GM18499 (cell line): Measurements from ENCODE around the gene NPAS2.

Experiments
- ATAC-seq: cut with Tn5 transposase; IDR thresholded peaks from one replicate; pipeline ENCODE4 v1.9.1; 2021; ENCODE audit warnings: moderate number of reproducible peaks; ENCODE audit not compliant: insufficient read depth, unreplicated experiment

NPAS2 gene

GRCh38 chr2:100879296-100879695 is 59.4 kb downstream of the NPAS2 start:
- ATAC-seq = no peak

- no peak for ATAC-seq
Measured at GRCh38 chr2:100880036-100880435, 60.1 kb downstream of the NPAS2 start.

- ATAC-seq = no peak
Measured at GRCh38 chr2:100880730-100881129, 60.8 kb downstream of the NPAS2 start.

- no peak for ATAC-seq
Measured at GRCh38 chr2:100882645-100883613, 63.0 kb downstream of the NPAS2 start.

GRCh38 chr2:100884145-100884621 is 64.2 kb downstream of the NPAS2 start:
- ATAC-seq = no peak

GRCh38 chr2:100886085-100886484 is 66.1 kb downstream of the NPAS2 start:
- ATAC-seq = no peak

GRCh38 chr2:100887039-100887578 is 67.2 kb downstream of the NPAS2 start:
- no peak for ATAC-seq

- ATAC-seq = no peak
Measured at GRCh38 chr2:100887713-100888495, 68.0 kb downstream of the NPAS2 start.

GRCh38 chr2:100888601-100889000 is 68.7 kb downstream of the NPAS2 start:
- no peak for ATAC-seq

GRCh38 chr2:100889286-100889685 is 69.3 kb downstream of the NPAS2 start:
- ATAC-seq = no peak

- no peak for ATAC-seq
Measured at GRCh38 chr2:100891906-100892642, 72.1 kb downstream of the NPAS2 start.

- ATAC-seq = no peak
Measured at GRCh38 chr2:100893392-100894104, 73.6 kb downstream of the NPAS2 start.

GRCh38 chr2:100894105-100894795 is 74.3 kb downstream of the NPAS2 start:
- no peak for ATAC-seq

GRCh38 chr2:100894796-100895156 is 74.8 kb downstream of the NPAS2 start:
- ATAC-seq = no peak

- ATAC-seq = no peak
Measured at GRCh38 chr2:100895402-100895801, 75.5 kb downstream of the NPAS2 start.

GRCh38 chr2:100895934-100896685 is 76.2 kb downstream of the NPAS2 start:
- no peak for ATAC-seq

GRCh38 chr2:100898035-100898665 is 78.2 kb downstream of the NPAS2 start:
- ATAC-seq = no peak
